ENCODE data around the gene GDE1.

GDE1 gene

DNA sequence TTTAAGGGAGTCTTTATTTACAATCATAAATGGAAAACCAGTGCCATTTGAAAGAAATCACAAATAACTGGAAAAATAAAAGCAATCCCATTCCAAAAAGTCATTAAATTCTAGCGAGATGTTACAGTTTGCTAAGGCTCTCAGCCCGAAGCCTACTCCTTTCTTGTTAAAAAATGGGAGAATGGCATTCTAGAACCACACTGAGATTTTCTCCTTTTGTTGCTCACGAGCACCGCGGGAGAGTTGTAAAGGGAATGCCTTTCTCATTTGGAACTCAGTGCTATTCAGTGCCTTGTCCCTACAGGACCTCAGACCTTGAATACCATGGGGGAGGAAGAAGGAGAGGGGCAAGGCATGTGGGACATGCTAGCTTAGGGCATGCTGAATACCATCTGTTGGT, 36.3 kb downstream of the GDE1 start:
- DNase-seq = no peak

DNA sequence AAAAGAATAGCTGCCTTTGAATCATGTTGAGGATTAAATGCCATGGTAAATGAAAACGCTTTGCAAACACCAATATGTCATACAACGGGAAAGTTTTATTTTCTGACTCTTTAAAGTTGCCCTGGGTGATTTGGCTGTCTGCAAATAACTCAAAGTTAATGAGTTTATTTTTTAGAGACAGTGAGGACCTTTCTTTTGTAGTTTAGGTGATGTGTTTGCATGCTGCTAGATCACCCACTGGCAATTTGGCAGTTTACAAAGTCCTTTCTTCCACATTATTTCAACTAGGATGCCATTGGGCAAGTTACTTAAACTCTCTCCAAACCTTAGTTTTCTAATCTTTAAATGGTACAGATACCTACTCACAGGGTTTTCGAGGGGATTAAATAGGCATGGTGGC, 37.8 kb downstream of the GDE1 start:
- DNase-seq = no peak

- no peak for DNase-seq
Observed at GRCh38 chr16:19482291-19482690, 39.6 kb downstream of the GDE1 start.

- DNase-seq = no peak
Observed at GRCh38 chr16:19481769-19482168, 40.1 kb downstream of the GDE1 start.

DNA sequence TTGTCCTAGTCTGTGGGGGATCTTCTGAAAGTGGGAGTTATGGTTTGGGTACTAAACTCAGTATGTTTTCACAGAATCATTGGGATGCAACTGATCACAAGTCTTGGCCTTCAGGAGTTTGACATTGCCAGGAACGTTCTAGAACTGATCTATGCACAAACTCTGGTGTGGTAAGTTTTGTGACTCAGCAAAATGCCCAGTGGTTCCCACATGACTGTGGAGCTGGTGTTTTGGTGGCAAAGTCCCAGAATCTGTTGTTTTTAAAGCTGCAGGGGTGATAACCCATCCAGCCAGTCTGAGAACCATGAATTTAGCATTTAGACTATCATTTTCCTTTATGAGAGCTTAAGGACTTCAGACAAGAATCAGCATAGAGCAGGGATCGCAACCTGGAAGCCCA, 40.6 kb downstream of the GDE1 start:
- no peak for DNase-seq

- no peak for DNase-seq
Observed at GRCh38 chr16:19479302-19479721, 42.6 kb downstream of the GDE1 start.

DNA sequence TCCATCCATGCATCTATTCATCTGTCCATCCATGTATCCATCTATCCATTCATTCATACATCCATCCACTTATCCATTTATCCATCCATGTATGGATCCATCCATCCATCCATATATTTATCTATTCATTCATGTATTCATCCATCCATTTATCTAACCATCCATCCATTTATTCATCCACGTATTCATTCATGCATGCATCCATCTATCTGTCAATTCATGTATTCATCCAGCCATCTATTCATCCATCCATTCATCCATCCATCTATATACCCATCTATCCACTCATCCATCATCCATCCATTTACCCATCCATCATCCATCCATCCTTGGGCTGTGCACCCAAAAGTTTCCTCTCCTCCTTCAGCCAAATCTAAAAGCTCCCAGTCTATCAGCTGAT, 43.4 kb downstream of the GDE1 start:
- DNase-seq = no peak

DNA sequence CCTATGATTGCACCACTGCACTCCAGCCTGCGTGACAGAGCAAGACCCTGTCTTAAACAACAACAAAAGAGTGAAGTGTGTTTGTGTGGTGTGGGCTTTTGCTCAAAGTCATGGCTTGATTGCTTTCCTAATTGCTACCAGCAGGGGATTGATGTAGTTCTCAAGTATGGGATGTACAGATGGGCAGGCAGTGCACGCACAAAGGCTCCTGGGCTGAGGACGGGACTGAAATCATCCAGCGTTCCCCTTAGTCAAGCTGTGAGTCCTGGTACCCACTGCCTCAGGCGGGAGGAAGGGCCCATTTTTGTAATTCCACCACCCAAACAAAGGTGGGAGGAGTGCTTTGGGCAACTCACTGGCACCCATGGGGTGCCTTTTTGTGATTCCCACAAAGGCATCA, 47.3 kb downstream of the GDE1 start:
- no peak for DNase-seq

DNA sequence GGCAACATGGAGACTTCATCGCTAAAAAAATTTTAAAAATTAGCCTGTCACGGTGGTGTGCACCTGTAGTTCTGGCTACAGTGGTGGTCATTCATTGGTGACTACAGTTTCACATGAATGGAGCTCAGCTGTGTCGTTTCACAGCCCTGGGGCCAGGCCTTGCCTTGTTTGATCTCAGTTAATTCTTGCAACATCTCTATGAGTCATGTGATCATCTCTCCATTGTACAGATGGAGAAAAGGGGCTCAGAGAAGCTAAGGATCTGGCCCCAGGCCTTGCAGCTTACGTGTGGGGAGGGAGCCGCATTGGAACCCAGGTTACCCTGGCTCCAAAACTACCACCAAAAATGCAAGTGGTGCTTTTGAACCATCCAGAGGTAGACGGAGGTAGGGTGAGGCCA, 49.4 kb downstream of the GDE1 start:
- no peak for DNase-seq

GRCh38 chr16:19468300-19468699, 53.6 kb downstream of the GDE1 start:
- no peak for DNase-seq

- DNase-seq = peak; percentile 54
Observed at GRCh38 chr16:19463468-19464315, 58.2 kb downstream of the GDE1 start.

- no peak for DNase-seq
Observed at GRCh38 chr16:19460397-19460796, 61.5 kb downstream of the GDE1 start.

DNA sequence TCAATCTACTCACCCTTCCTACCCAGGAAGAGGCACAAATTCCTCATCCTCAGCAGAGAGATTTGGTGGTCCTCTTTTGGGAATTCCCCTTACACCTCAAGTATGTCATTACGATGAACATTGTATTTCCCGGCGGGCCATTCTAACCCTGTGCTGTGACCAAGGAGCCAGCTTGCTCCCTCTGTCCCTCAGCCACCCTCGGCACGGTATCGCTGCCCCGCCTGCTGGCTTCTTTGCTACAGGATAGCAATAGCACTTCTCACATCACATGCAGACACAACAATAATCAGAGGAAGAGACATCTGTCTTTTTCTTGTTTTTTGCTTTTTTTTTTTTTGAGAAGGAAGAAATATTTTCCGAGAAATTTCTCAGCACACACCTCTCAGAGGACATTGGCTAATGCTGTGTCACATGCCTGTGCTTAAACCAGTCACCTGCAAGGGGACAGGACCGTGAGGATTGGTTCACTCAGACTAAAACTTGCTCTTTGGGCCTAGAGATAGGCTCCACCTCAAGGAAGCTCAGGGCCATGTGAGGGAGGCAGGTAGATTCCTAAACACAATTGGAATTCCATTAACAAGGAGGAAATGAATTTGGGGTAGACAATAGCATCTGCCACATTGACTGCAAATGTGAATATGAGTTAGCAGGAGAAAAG, 63.0 kb downstream of the GDE1 start:
- no peak for DNase-seq
